Stomach (tissue), 9 donors: Measurements from ENCODE around the gene SORCS2. TPM values are rescaled to one million over a fixed set of nuclear protein-coding genes. Genes with fewer than 3 reads are reported as not detected.

ENCODE experiments used
- DNase-seq, 2 donors: peaks; one replicate each; pipeline versions ENCODE4 v3.0.0 to v3.0.0-alpha.2; 2013 to 2019
- H3K27ac ChIP-seq, 5 donors: fragments of 200-600 bp in 4 of 5; sonication (generic) in 4 of 5; one replicate each; pipeline ENCODE4 v1.5.1; 2013 to 2019; ENCODE audit warnings: mild to moderate bottlenecking in 1 of 5, moderate library complexity in 1 of 5
- H3K27me3 ChIP-seq, 3 donors: fragments of 200-600 bp; sonication (generic); one replicate each; pipeline ENCODE4 v1.5.1; 2017 to 2019; ENCODE audit warnings: mixed run types in 1 of 3
- H3K36me3 ChIP-seq, 4 donors: fragments of 200-600 bp; sonication (generic); 1 replicate in 3 of 4; 2 replicates in 1 of 4; pipeline ENCODE4 v1.5.1; 2016 to 2019
- H3K4me1 ChIP-seq, 4 donors: fragments of 200-600 bp; sonication (generic); one replicate each; pipeline ENCODE4 v1.5.1; 2016 to 2019
- H3K4me3 ChIP-seq, 4 donors: fragments of 200-600 bp; sonication (generic) in 3 of 4; one replicate each; pipeline ENCODE4 v1.5.1; 2016 to 2019; ENCODE audit warnings: mild to moderate bottlenecking in 1 of 4
- H3K9me3 ChIP-seq, 4 donors: fragments of 200-600 bp; sonication (generic); one replicate each; pipeline ENCODE4 v1.5.1; 2016 to 2019
- CTCF ChIP-seq, 7 experiments: fragments of 450-650 bp in 4 of 7; fragments of 200-600 bp in 3 of 7; sonication (generic) in 3 of 7; IDR thresholded peaks; one replicate each; pipeline ENCODE4 v1.5.1; 2016 to 2019; ENCODE audit warnings: antibody characterized with exemption in 7 of 7, control low read depth in 2 of 7, mild to moderate bottlenecking in 1 of 7
- EP300 ChIP-seq: sonication (generic); formaldehyde crosslinking; IDR thresholded peaks from one replicate; pipeline ENCODE4 v1.6.1; 2017; ENCODE audit warnings: antibody characterized with exemption
- POLR2A ChIP-seq, 4 donors: fragments of 450-650 bp; IDR thresholded peaks; one replicate each; pipeline ENCODE4 v1.6.1; 2016; ENCODE audit warnings: antibody characterized with exemption in 4 of 4, control low read depth in 2 of 4, mild to moderate bottlenecking in 1 of 4, moderate library complexity in 1 of 4
- POLR2AphosphoS5 ChIP-seq, 3 donors: sonication (generic); formaldehyde crosslinking; IDR thresholded peaks; one replicate each; pipeline ENCODE4 v1.6.1; 2016; ENCODE audit warnings: antibody characterized with exemption in 3 of 3
- WGBS, 5 donors: extraction: QIAGEN DNeasy Blood & Tissue Kit in 3 of 5; methylation state at CpG; one replicate each; pipeline versions ENCODE4 v1.1.5 to v1.1.7; 2013 to 2018; 5-methylcytosine and 5-hydroxymethylcytosine counted together
- intact Hi-C: fragments of 100-400 bp; cut with DNase I; formaldehyde crosslinking; loops from one replicate; pipeline ENCODE4 v1.15.1; 2023; ENCODE audit warnings: low total_unique reads
- polyA plus RNA-seq, 3 donors: library from polyadenylated mRNA; stranded (reverse); fragments of 200-250 nt; gene quantifications; one replicate each; pipeline ENCODE4 v1.2.3, GENCODE V29; 2013
- total RNA-seq, 5 donors: library from RNA; depleted of rRNA; stranded (reverse); fragments of >200 nt; gene quantifications; one replicate each; pipeline versions ENCODE4 v1.1.0 to v1.2.3, GENCODE V29; 2014 to 2016
- donor health status: healthy with polysubstance abuse.
- donor health status: Bipolar disorder and iron deficiency.
- donor health status: healthy.

SORCS2 gene
- total and polyA plus RNA-seq, 8 donors = under 0.01 to 13.0 (median 0.50) TPM; not detected in 1

GRCh38 chr4:7677086-7677485, 484.7 kb downstream of the SORCS2 start:
- TF ChIP-seq POLR2A (IDR thresholded peaks at IDR 0.05) = no peak
- no peak for TF ChIP-seq POLR2AphosphoS5 (IDR thresholded peaks at IDR 0.05)
- TF ChIP-seq CTCF (IDR thresholded peaks at IDR 0.05) = no peak
- no peak for TF ChIP-seq EP300
- intact Hi-C loops = no loop called here
- no peak for DNase-seq
- Histone ChIP-seq H3K9me3 (peaks cover 0 to 10% (median 7%) of the 10 kb centered on the region in 4 donors), H3K27ac (no peak overlapping the region), H3K36me3 (no peaks in the 10 kb centered on the region), H3K4me3 (no peak overlapping the region), H3K4me1 (no peaks in the 10 kb centered on the region), H3K27me3 (peaks cover 0 to 9% (median 0%) of the 10 kb centered on the region in 3 donors)
- WGBS, 5 donors = 77 to 84% (median 82%) methylated on average over 15 of the region's 15 CpGs

- intact Hi-C loops = no loop called here
- Histone ChIP-seq H3K27ac (no peak overlapping the region), H3K4me3 (no peak overlapping the region), H3K27me3 (peaks cover 0 to 9% (median 0%) of the 10 kb centered on the region in 3 donors), H3K36me3 (no peaks in the 10 kb centered on the region), H3K9me3 (peaks cover 0 to 17% (median 13%) of the 10 kb centered on the region in 4 donors), H3K4me1 (no peaks in the 10 kb centered on the region)
- TF ChIP-seq CTCF (IDR thresholded peaks at IDR 0.05) (no peak), POLR2AphosphoS5 (IDR thresholded peaks at IDR 0.05) (no peak), EP300 (no peak)
- WGBS, 5 donors = 66 to 73% (median 69%) methylated on average over 3 to 11 of the region's 11 CpGs
- no peak for DNase-seq
These were observed 485.5 kb downstream of the SORCS2 start for GRCh38 chr4:7677799-7678301.

GRCh38 chr4:7678318-7678852, 486.0 kb downstream of the SORCS2 start:
- no peak overlapping the region for H3K27ac ChIP-seq
- H3K36me3 ChIP-seq = no peaks in the 10 kb centered on the region
- WGBS, 5 donors = 76 to 87% (median 77%) methylated on average over 9 of the region's 9 CpGs
- no peak for TF ChIP-seq POLR2AphosphoS5 (IDR thresholded peaks at IDR 0.05)
- TF ChIP-seq EP300 = no peak
- no peak for TF ChIP-seq CTCF (IDR thresholded peaks at IDR 0.05)
- TF ChIP-seq POLR2A (IDR thresholded peaks at IDR 0.05) = no peak
- H3K9me3 ChIP-seq = peaks cover 0 to 23% (median 18%) of the 10 kb centered on the region in 4 donors
- H3K4me1 ChIP-seq = no peaks in the 10 kb centered on the region
- no peak overlapping the region for H3K4me3 ChIP-seq
- no peak for DNase-seq
- peaks cover 0 to 9% (median 0%) of the 10 kb centered on the region in 3 donors for H3K27me3 ChIP-seq
- intact Hi-C loops = no loop called here

GRCh38 chr4:7679406-7680040, 487.2 kb downstream of the SORCS2 start:
- H3K4me1 ChIP-seq = no peaks in the 10 kb centered on the region
- peaks cover 0 to 34% (median 29%) of the 10 kb centered on the region in 4 donors for H3K9me3 ChIP-seq
- H3K27ac ChIP-seq = no peak overlapping the region
- DNase-seq = peak in 1 of 2 donors; percentile 40
- 59 to 76% (median 63%) methylated on average over 5 to 11 of the region's 11 CpGs for WGBS, 5 donors
- no peak overlapping the region for H3K4me3 ChIP-seq
- H3K36me3 ChIP-seq = peaks cover 0 to 11% (median 0%) of the 10 kb centered on the region in 4 donors
- intact Hi-C loops = no loop called here
- TF ChIP-seq CTCF (IDR thresholded peaks at IDR 0.05) (no peak), POLR2A (IDR thresholded peaks at IDR 0.05) (no peak), POLR2AphosphoS5 (IDR thresholded peaks at IDR 0.05) (no peak), EP300 (no peak)
- H3K27me3 ChIP-seq = peaks cover 0 to 9% (median 0%) of the 10 kb centered on the region in 3 donors
